Measurements from ENCODE around the gene FEN1. TPM values are rescaled to one million over a fixed set of nuclear protein-coding genes. Genes with fewer than 3 reads are reported as not detected.

FEN1 gene
- total and polyA plus RNA-seq, 2 donors (not counting 1 experiment from before 2014, with no cell fraction given) = 3.4 to 9.8 TPM

DNA sequence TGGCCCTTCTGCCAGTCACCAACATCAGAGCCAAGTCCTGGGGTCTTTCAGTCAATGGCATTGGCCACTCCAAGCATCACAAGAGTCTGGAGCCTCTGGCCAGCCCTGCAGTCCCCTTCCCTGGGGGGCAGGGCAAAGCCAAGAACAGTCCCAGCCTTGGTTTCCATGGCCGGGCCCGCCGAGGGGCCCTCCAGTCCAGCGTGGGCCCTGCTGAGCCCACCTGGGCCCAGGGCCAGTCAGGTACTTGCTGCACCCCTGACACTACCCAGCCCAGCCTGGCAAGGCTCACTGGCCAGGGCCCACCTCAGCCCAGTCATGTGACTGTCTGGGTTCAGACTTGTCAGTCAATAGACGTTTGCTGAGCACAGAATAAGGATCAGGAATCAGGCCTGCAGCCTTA is 11.1 kb upstream of the FEN1 start:
- Histone ChIP-seq H3K36me3 (replicated peaks in 1 of 2; ENCODE audit: control extremely low read depth in 1 of 2, control insufficient read depth in 1 of 2, extremely low read depth in 1 of 2, insufficient read depth in 2 of 2, low read length in 1 of 2) (peaks cover 0 to 5% of the 10 kb centered on the region in 2 experiments), H3K4me3 (ENCODE audit: control extremely low read depth in 1 of 5, extremely low read depth in 1 of 5, insufficient read depth in 1 of 5, low read depth in 2 of 5, low read length in 4 of 5) (no peak overlapping the region), H3K79me2 (ENCODE audit: control insufficient read depth, insufficient read depth, low read length) (no peaks in the 10 kb centered on the region), H2AFZ (ENCODE audit: insufficient read depth, low read depth, low read length, poor library complexity, severe bottlenecking) (no peak overlapping the region), H4K20me1 (ENCODE audit: control insufficient read depth, insufficient read depth, low read length, poor library complexity, severe bottlenecking) (peaks cover 9% of the 10 kb centered on the region), H3K4me1 (ENCODE audit: control insufficient read depth in 2 of 2, insufficient read depth in 2 of 2, low read length in 2 of 2) (peaks cover 20% of the 10 kb centered on the region in 2 donors), H3K27ac (ENCODE audit: low read length in 2 of 2) (no peak overlapping the region), H3K4me2 (replicated peaks; ENCODE audit: low read depth, low read length, poor library complexity, severe bottlenecking) (no peak overlapping the region), H3K27me3 (replicated peaks in 1 of 4; ENCODE audit: control extremely low read depth in 1 of 4, control insufficient read depth in 3 of 4, insufficient read depth in 4 of 4, low read length in 3 of 4) (peaks cover 0 to 8% (median 0%) of the 10 kb centered on the region in 4 experiments), H3K9ac (ENCODE audit: low read length) (no peak overlapping the region), H3K9me3 (ENCODE audit: control extremely low read depth in 1 of 3, control insufficient read depth in 2 of 3, insufficient read depth in 1 of 3, low read length in 2 of 3) (no peaks in the 10 kb centered on the region)
- no peak for DNase-seq
- no peak overlapping the region for H3K27ac Mint-ChIP-seq
- ChIA-PET CTCF (interaction anchor here (0.5 to 1.8 kb wide), 3 partner anchors 9 to 39 kb away, joined by 3 to 4 read pairs (median 3); no protein-coding TSS in a partner anchor), POLR2A (no interaction called here)
- H3K4me3 Mint-ChIP-seq = no peak overlapping the region
- 96% methylated on average over 4 of the region's 5 CpGs for WGBS (ENCODE audit: insufficient coverage)
- no peaks in the 10 kb centered on the region for H3K9me3 Mint-ChIP-seq (ENCODE audit: insufficient read depth)
- peaks cover 7% of the 10 kb centered on the region for H3K27me3 Mint-ChIP-seq
- intact Hi-C loops (cut with micrococcal nuclease) = no loop called here
- ATAC-seq (ENCODE audit: low read depth) = no peak
- TF ChIP-seq EZH2 (IDR thresholded peaks at IDR 0.05; ENCODE audit: borderline replicate concordance, insufficient read depth, low read depth, low read length, poor library complexity, severe bottlenecking) = no peak
- TF ChIP-seq, protein P1, sequence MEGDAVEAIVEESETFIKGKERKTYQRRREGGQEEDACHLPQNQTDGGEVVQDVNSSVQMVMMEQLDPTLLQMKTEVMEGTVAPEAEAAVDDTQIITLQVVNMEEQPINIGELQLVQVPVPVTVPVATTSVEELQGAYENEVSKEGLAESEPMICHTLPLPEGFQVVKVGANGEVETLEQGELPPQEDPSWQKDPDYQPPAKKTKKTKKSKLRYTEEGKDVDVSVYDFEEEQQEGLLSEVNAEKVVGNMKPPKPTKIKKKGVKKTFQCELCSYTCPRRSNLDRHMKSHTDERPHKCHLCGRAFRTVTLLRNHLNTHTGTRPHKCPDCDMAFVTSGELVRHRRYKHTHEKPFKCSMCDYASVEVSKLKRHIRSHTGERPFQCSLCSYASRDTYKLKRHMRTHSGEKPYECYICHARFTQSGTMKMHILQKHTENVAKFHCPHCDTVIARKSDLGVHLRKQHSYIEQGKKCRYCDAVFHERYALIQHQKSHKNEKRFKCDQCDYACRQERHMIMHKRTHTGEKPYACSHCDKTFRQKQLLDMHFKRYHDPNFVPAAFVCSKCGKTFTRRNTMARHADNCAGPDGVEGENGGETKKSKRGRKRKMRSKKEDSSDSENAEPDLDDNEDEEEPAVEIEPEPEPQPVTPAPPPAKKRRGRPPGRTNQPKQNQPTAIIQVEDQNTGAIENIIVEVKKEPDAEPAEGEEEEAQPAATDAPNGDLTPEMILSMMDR (IDR thresholded peaks at IDR 0.05) = no peak
- H3K4me1 Mint-ChIP-seq = peaks cover 15% of the 10 kb centered on the region

DNA sequence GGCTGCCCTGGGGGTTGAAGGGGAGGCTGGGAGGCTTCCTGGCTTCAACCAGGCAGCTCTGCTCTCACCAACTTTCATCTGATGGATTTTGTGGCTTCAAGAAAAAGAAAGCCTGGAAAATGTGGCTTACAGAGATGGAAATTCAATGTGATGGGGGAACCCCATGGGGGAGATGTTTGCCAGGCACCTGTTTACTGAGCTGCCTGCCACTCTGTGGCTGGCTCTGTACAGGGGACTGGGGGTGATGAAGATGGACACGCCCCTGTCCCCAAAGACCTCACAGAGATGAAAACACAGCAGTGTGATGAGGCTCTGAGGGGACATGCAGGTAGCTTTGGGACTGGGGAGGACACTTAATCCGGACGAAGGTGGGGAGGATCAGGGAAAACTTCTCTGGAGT is 10.4 kb upstream of the FEN1 start:
- DNase-seq (no peak), ATAC-seq (ENCODE audit: low read depth) (no peak)
- POLR2A ChIA-PET = no interaction called here
- no peaks in the 10 kb centered on the region for H3K9me3 Mint-ChIP-seq (ENCODE audit: insufficient read depth)
- peaks cover 11% of the 10 kb centered on the region for H4K20me1 ChIP-seq (ENCODE audit: control insufficient read depth, insufficient read depth, low read length, poor library complexity, severe bottlenecking)
- WGBS (ENCODE audit: insufficient coverage) = 90% methylated on average over 2 of the region's 3 CpGs
- H3K4me3 ChIP-seq (ENCODE audit: control extremely low read depth in 1 of 5, extremely low read depth in 1 of 5, insufficient read depth in 1 of 5, low read depth in 2 of 5, low read length in 4 of 5) = no peak overlapping the region
- CTCF ChIA-PET = interaction anchor here (0.5 to 1.8 kb wide), 3 partner anchors 31 to 89 kb away, joined by 3 to 4 read pairs (median 3); no protein-coding TSS in a partner anchor
- H3K27me3 ChIP-seq (replicated peaks in 1 of 4; ENCODE audit: control extremely low read depth in 1 of 4, control insufficient read depth in 3 of 4, insufficient read depth in 4 of 4, low read length in 3 of 4) = peaks cover 0 to 8% (median 0%) of the 10 kb centered on the region in 4 experiments
- no peak overlapping the region for H3K4me3 Mint-ChIP-seq
- H3K79me2 ChIP-seq (ENCODE audit: control insufficient read depth, insufficient read depth, low read length) = no peaks in the 10 kb centered on the region
- intact Hi-C loops (cut with micrococcal nuclease) = no loop called here
- no peaks in the 10 kb centered on the region for H3K9me3 ChIP-seq (ENCODE audit: control extremely low read depth in 1 of 3, control insufficient read depth in 2 of 3, insufficient read depth in 1 of 3, low read length in 2 of 3)
- H3K27ac ChIP-seq (ENCODE audit: low read length in 2 of 2) = no peak overlapping the region
- peaks cover 9% of the 10 kb centered on the region for H3K4me1 Mint-ChIP-seq
- H2AFZ ChIP-seq (ENCODE audit: insufficient read depth, low read depth, low read length, poor library complexity, severe bottlenecking) = no peak overlapping the region
- H3K36me3 ChIP-seq (replicated peaks in 1 of 2; ENCODE audit: control extremely low read depth in 1 of 2, control insufficient read depth in 1 of 2, extremely low read depth in 1 of 2, insufficient read depth in 2 of 2, low read length in 1 of 2) = peaks cover 0 to 11% of the 10 kb centered on the region in 2 experiments
- H3K4me1 ChIP-seq (ENCODE audit: control insufficient read depth in 2 of 2, insufficient read depth in 2 of 2, low read length in 2 of 2) = peaks cover 16 to 18% of the 10 kb centered on the region in 2 donors
- H3K4me2 ChIP-seq (replicated peaks; ENCODE audit: low read depth, low read length, poor library complexity, severe bottlenecking) = no peak overlapping the region
- H3K27ac Mint-ChIP-seq = no peak overlapping the region
- peaks cover 6% of the 10 kb centered on the region for H3K27me3 Mint-ChIP-seq
- TF ChIP-seq, protein P1 (IDR thresholded peaks at IDR 0.05) = no peak
- TF ChIP-seq EZH2 (IDR thresholded peaks at IDR 0.05; ENCODE audit: borderline replicate concordance, insufficient read depth, low read depth, low read length, poor library complexity, severe bottlenecking) = no peak
- H3K9ac ChIP-seq (ENCODE audit: low read length) = no peak overlapping the region

All from B cell (primary cell).